Stimulated activated naive B cell treated with anti-CD40 and anti-IgM and Interleukin-4, amounts not matched to agents 10 μg/mL and 1 μg/mL and 100 μg/mL, for 72 hours (primary cell): ENCODE data around the gene AGER.
"Not testable (repeated sequence)": the region's sequence is repeated elsewhere in the genome, so short reads cannot be mapped to it uniquely, and the experiment has no call there.

Source experiments
- ATAC-seq, 2 donors: fragments of 150-1000 bp; cut with Tn5 transposase; replicated peaks; 2 replicates each; pipeline ENCODE4 v1.10.0; 2021; ENCODE audit warnings: moderate library complexity in 1 of 2
- DNase-seq: peaks from one replicate; pipeline ENCODE4 v3.0.0; 2021
- H3K27ac Mint-ChIP-seq: one replicate; pipeline ENCODE4 v1.8.0; 2022; ENCODE audit warnings: mild to moderate bottlenecking, mixed read lengths
- H3K27me3 Mint-ChIP-seq, 2 donors: one replicate each; pipeline ENCODE4 v1.8.0; 2022; ENCODE audit warnings: mixed read lengths in 2 of 2
- H3K36me3 Mint-ChIP-seq, 2 donors: one replicate each; pipeline ENCODE4 v1.8.0; 2022; ENCODE audit warnings: mixed read lengths in 2 of 2, mild to moderate bottlenecking in 1 of 2
- H3K4me1 Mint-ChIP-seq, 2 donors: one replicate each; pipeline ENCODE4 v1.8.0; 2022; ENCODE audit warnings: mixed read lengths in 2 of 2, mild to moderate bottlenecking in 1 of 2
- H3K4me3 Mint-ChIP-seq, 2 donors: one replicate each; pipeline ENCODE4 v1.8.0; 2022; ENCODE audit warnings: mild to moderate bottlenecking in 2 of 2, mixed read lengths in 2 of 2, moderate library complexity in 1 of 2
- H3K9me3 Mint-ChIP-seq, 2 donors: one replicate each; pipeline ENCODE4 v1.8.0; 2022; ENCODE audit warnings: mixed read lengths in 2 of 2, mild to moderate bottlenecking in 1 of 2

Gene AGER

GRCh38 chr6:32148289-32149091, 35.6 kb downstream of the AGER start:
- DNase-seq = peak; percentile 45
- H3K27ac Mint-ChIP-seq = no peak overlapping the region
- peaks cover 3 to 12% of the 10 kb centered on the region in 2 donors for H3K36me3 Mint-ChIP-seq
- peak; percentile 72 to 77 for ATAC-seq
- peak overlapping the region; percentile 77 to 87 for H3K4me3 Mint-ChIP-seq
- peaks cover 31 to 37% of the 10 kb centered on the region in 2 donors for H3K4me1 Mint-ChIP-seq
- no peaks in the 10 kb centered on the region for H3K9me3 Mint-ChIP-seq
- H3K27me3 Mint-ChIP-seq = peaks cover 69 to 75% of the 10 kb centered on the region in 2 donors

- peaks cover 3 to 12% of the 10 kb centered on the region in 2 donors for H3K36me3 Mint-ChIP-seq
- peaks cover 61 to 66% of the 10 kb centered on the region in 2 donors for H3K27me3 Mint-ChIP-seq
- H3K4me1 Mint-ChIP-seq = peaks cover 24 to 30% of the 10 kb centered on the region in 2 donors
- H3K27ac Mint-ChIP-seq = no peak overlapping the region
- DNase-seq (no peak), ATAC-seq (no peak)
- no peaks in the 10 kb centered on the region for H3K9me3 Mint-ChIP-seq
- no peak overlapping the region for H3K4me3 Mint-ChIP-seq
These were observed 36.5 kb downstream of the AGER start for GRCh38 chr6:32147401-32148132.

- Mint-ChIP-seq H3K4me1 (peaks cover 24 to 26% of the 10 kb centered on the region in 2 donors), H3K27ac (no peak overlapping the region)
These were observed 37.4 kb downstream of the AGER start for GRCh38 chr6:32146687-32147086.

GRCh38 chr6:32146287-32146686, 37.8 kb downstream of the AGER start:
- Mint-ChIP-seq H3K4me1 (peaks cover 21 to 24% of the 10 kb centered on the region in 2 donors), H3K27me3 (peaks cover 57 to 64% of the 10 kb centered on the region in 2 donors), H3K4me3 (no peak overlapping the region), H3K9me3 (no peaks in the 10 kb centered on the region), H3K36me3 (peaks cover 3 to 12% of the 10 kb centered on the region in 2 donors), H3K27ac (no peak overlapping the region)
- DNase-seq (no peak), ATAC-seq (no peak)

More at GRCh38 chr6:32146687-32147086, 37.4 kb downstream of the AGER start:
- DNase-seq (no peak), ATAC-seq (no peak)
- Mint-ChIP-seq H3K9me3 (no peaks in the 10 kb centered on the region), H3K27me3 (peaks cover 58 to 64% of the 10 kb centered on the region in 2 donors), H3K36me3 (peaks cover 3 to 12% of the 10 kb centered on the region in 2 donors), H3K4me3 (no peak overlapping the region)

GRCh38 chr6:32144238-32144637, 39.8 kb downstream of the AGER start:
- not testable (repeated sequence) for H3K4me3 Mint-ChIP-seq, DNase-seq, ATAC-seq, H3K27ac Mint-ChIP-seq, H3K9me3 Mint-ChIP-seq
- peaks cover 3 to 12% of the 10 kb centered on the region in 2 donors for H3K36me3 Mint-ChIP-seq
- peaks cover 13% of the 10 kb centered on the region in 2 donors for H3K4me1 Mint-ChIP-seq
- peaks cover 44 to 51% of the 10 kb centered on the region in 2 donors for H3K27me3 Mint-ChIP-seq

- Mint-ChIP-seq H3K4me3 (no peak overlapping the region), H3K27ac (no peak overlapping the region), H3K9me3 (no peaks in the 10 kb centered on the region), H3K36me3 (no peaks in the 10 kb centered on the region), H3K4me1 (no peaks in the 10 kb centered on the region), H3K27me3 (peaks cover 13 to 17% of the 10 kb centered on the region in 2 donors)
- ATAC-seq (no peak), DNase-seq (no peak)
These were observed 43.5 kb downstream of the AGER start for GRCh38 chr6:32140420-32141046.

GRCh38 chr6:32139590-32139989, 44.5 kb downstream of the AGER start:
- ATAC-seq (no peak), DNase-seq (no peak)
- Mint-ChIP-seq H3K9me3 (no peaks in the 10 kb centered on the region), H3K36me3 (no peaks in the 10 kb centered on the region), H3K27me3 (peaks cover 13 to 27% of the 10 kb centered on the region in 2 donors), H3K4me3 (no peak overlapping the region), H3K4me1 (no peaks in the 10 kb centered on the region), H3K27ac (no peak overlapping the region)

- Mint-ChIP-seq H3K27ac (no peak overlapping the region), H3K36me3 (no peaks in the 10 kb centered on the region), H3K9me3 (no peaks in the 10 kb centered on the region), H3K4me3 (no peak overlapping the region), H3K4me1 (no peaks in the 10 kb centered on the region), H3K27me3 (peaks cover 16 to 35% of the 10 kb centered on the region in 2 donors)
- DNase-seq = no peak
- ATAC-seq = no peak
These were observed 46.6 kb downstream of the AGER start for GRCh38 chr6:32137454-32137853.

- Mint-ChIP-seq H3K36me3 (peaks cover 0 to 2% of the 10 kb centered on the region in 2 donors), H3K27me3 (peaks cover 4 to 19% of the 10 kb centered on the region in 2 donors)
- no peak for DNase-seq
These were observed 50.3 kb downstream of the AGER start for GRCh38 chr6:32133786-32134185.

GRCh38 chr6:32132110-32132509, 51.9 kb downstream of the AGER start:
- ATAC-seq = no peak
- no peaks in the 10 kb centered on the region for H3K9me3 Mint-ChIP-seq
- peaks cover 12 to 32% of the 10 kb centered on the region in 2 donors for H3K4me1 Mint-ChIP-seq
- H3K4me3 Mint-ChIP-seq = no peak overlapping the region
- DNase-seq = no peak
- no peak overlapping the region for H3K27ac Mint-ChIP-seq
- H3K36me3 Mint-ChIP-seq = peaks cover 4 to 6% of the 10 kb centered on the region in 2 donors
- H3K27me3 Mint-ChIP-seq = peaks cover 4 to 19% of the 10 kb centered on the region in 2 donors

More at GRCh38 chr6:32133786-32134185, 50.3 kb downstream of the AGER start:
- peaks cover 6 to 20% of the 10 kb centered on the region in 2 donors for H3K4me1 Mint-ChIP-seq
- ATAC-seq = no peak
- no peaks in the 10 kb centered on the region for H3K9me3 Mint-ChIP-seq
- H3K27ac Mint-ChIP-seq = no peak overlapping the region
- no peak overlapping the region for H3K4me3 Mint-ChIP-seq

- no peak overlapping the region for H3K27ac Mint-ChIP-seq
- peaks cover 9 to 12% of the 10 kb centered on the region in 2 donors for H3K36me3 Mint-ChIP-seq
- H3K27me3 Mint-ChIP-seq = peaks cover 4 to 19% of the 10 kb centered on the region in 2 donors
- ATAC-seq (no peak), DNase-seq (no peak)
- H3K4me1 Mint-ChIP-seq = peaks cover 17 to 39% of the 10 kb centered on the region in 2 donors
- H3K9me3 Mint-ChIP-seq = no peaks in the 10 kb centered on the region
- H3K4me3 Mint-ChIP-seq = peak overlapping the region; percentile 22 to 38
These were observed 52.6 kb downstream of the AGER start for GRCh38 chr6:32131439-32131948.
